NT2/D1 (cell line): ENCODE data around the gene CDK1.

Experiments
- DNase-seq: peaks from one replicate; pipeline ENCODE4 v3.0.0-alpha.2; 2011; ENCODE audit warnings: low read depth, low spot score
- H3K27me3 ChIP-seq: 2 replicates; pipeline ENCODE4 v1.6.0; 2011; ENCODE audit warnings: mild to moderate bottlenecking; ENCODE audit not compliant: insufficient read length, insufficient read depth
- H3K36me3 ChIP-seq: 2 replicates; pipeline ENCODE4 v1.6.1; 2011; ENCODE audit warnings: mild to moderate bottlenecking, low read length, mixed read lengths; ENCODE audit not compliant: insufficient read depth, insufficient read length
- H3K4me1 ChIP-seq: 2 replicates; pipeline ENCODE4 v1.5.1; 2011; ENCODE audit not compliant: insufficient read depth, insufficient read length
- H3K4me3 ChIP-seq: 2 replicates; pipeline ENCODE4 v1.5.1; 2011; ENCODE audit warnings: low read depth; ENCODE audit not compliant: insufficient read length
- H3K9ac ChIP-seq: 2 replicates; pipeline ENCODE4 v1.6.0; 2011; ENCODE audit warnings: low read depth; ENCODE audit not compliant: insufficient read length
- H3K9me3 ChIP-seq: 2 replicates; pipeline ENCODE4 v1.5.1; 2011; ENCODE audit warnings: mild to moderate bottlenecking, low read length; ENCODE audit not compliant: insufficient read depth
- SUZ12 ChIP-seq: IDR thresholded peaks from 2 replicates; pipeline ENCODE4 v1.6.1; 2011; ENCODE audit not compliant: insufficient read length, insufficient read depth; ENCODE audit errors: extremely low read depth
- YY1 ChIP-seq: IDR thresholded peaks from 2 replicates; pipeline ENCODE4 v1.6.1; 2011; ENCODE audit not compliant: insufficient read length, insufficient read depth
- ZNF274 ChIP-seq: IDR thresholded peaks from 2 replicates; pipeline ENCODE4 v1.6.1; 2011; ENCODE audit warnings: mild to moderate bottlenecking, low read depth, low read length

The CDK1 gene

DNA sequence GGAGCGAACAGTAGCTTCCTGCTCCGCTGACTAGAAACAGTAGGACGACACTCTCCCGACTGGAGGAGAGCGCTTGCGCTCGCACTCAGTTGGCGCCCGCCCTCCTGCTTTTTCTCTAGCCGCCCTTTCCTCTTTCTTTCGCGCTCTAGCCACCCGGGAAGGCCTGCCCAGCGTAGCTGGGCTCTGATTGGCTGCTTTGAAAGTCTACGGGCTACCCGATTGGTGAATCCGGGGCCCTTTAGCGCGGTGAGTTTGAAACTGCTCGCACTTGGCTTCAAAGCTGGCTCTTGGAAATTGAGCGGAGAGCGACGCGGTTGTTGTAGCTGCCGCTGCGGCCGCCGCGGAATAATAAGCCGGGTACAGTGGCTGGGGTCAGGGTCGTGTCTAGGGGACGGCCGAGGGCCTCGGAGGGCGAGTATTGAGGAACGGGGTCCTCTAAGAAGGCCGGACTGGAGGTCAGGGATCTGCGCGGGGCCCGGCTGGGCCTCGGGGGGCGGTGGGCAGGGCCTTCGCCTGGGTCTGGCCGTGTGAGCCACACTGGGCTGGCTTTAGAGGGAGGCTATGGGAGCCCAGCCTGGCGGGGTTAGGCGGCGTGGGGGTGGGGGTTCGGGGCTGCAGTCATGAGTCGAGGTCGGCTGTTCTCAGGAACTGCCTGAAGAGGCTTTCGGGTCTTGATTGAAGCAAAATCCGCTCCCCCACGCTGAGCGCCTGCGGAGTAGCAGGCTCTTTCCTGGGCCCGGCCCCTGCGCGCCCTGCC, at the start of gene CDK1:
TSS of gene CDK1 (plus strand) at position 265 of the 757 bp plus-strand sequence. CDS start 1,688 bp downstream, outside the sequence.
- peak within 1 kb of the TSS; percentile 74 for H3K4me3 ChIP-seq
- TF ChIP-seq ZNF274 (no peak), YY1 (no peak)
- H3K36me3 ChIP-seq = peaks cover 32% of the 10 kb centered on the region
- peak within 1 kb of the TSS; percentile 85 for H3K9ac ChIP-seq
- H3K4me1 ChIP-seq = no peaks in the 10 kb centered on the region
- no peaks in the 10 kb centered on the region for H3K9me3 ChIP-seq
- DNase-seq = peak; percentile 92
- H3K27me3 ChIP-seq = no peaks in the 10 kb centered on the region

GRCh38 chr10:60729106-60729505, 49.2 kb upstream of the CDK1 start:
- peaks cover 32% of the 10 kb centered on the region for H3K27me3 ChIP-seq
- no peak overlapping the region for H3K4me3 ChIP-seq
- H3K36me3 ChIP-seq = no peaks in the 10 kb centered on the region
- H3K9ac ChIP-seq = no peak overlapping the region
- H3K4me1 ChIP-seq = peaks cover 3% of the 10 kb centered on the region
- TF ChIP-seq YY1 = no peak
- no peak for TF ChIP-seq SUZ12
- TF ChIP-seq ZNF274 = no peak
- no peaks in the 10 kb centered on the region for H3K9me3 ChIP-seq
- DNase-seq = no peak

DNA sequence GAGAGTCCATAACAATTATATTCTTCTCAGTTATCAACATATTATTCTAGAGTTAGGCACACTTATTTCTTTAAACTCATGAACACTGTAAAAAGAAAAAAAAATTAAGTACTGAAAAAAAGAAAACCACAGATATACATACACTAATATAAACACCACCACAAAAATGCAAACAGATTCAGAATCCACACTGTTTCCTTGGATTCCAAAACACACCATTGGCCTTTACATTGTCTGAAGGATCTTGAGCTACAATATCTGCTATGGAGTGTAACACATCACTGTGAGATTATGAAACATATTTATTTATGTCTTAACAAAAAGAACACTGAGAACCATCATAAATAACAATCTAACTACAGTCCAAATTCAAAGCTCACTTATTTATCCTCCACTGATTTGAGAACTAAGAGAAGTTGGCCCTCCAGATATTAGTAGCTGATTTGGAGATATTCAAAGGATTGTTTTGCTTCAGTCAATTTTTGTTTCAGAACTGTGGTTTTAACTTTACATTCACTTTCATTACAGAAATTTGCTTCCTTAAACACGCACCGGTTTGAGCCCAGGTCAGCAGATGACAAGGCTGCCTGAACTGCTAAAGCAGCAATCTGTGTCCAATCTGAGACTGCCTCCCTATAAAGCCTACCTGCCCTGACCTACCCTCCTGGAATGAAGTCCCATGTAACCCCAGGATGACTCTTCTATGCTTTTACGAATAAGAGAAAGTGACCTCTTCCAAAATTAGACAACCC, 47.0 kb upstream of the CDK1 start:
- no peak for DNase-seq
- Histone ChIP-seq H3K4me3 (no peak overlapping the region), H3K36me3 (no peaks in the 10 kb centered on the region), H3K9me3 (no peaks in the 10 kb centered on the region), H3K9ac (no peak overlapping the region), H3K4me1 (peaks cover 3% of the 10 kb centered on the region), H3K27me3 (peaks cover 48% of the 10 kb centered on the region)
- TF ChIP-seq ZNF274 (no peak), SUZ12 (no peak), YY1 (no peak)

GRCh38 chr10:60732198-60732806, 46.0 kb upstream of the CDK1 start:
- no peak for DNase-seq
- H3K27me3 ChIP-seq = peaks cover 48% of the 10 kb centered on the region

GRCh38 chr10:60732807-60733516, 45.3 kb upstream of the CDK1 start:
- Histone ChIP-seq H3K9ac (peak overlapping the region; percentile 62), H3K27me3 (peaks cover 48% of the 10 kb centered on the region), H3K36me3 (no peaks in the 10 kb centered on the region), H3K9me3 (no peaks in the 10 kb centered on the region), H3K4me1 (peaks cover 3% of the 10 kb centered on the region), H3K4me3 (peak overlapping the region; percentile 52)
- TF ChIP-seq ZNF274 (no peak), SUZ12 (no peak), YY1 (no peak)
- DNase-seq = no peak

More at GRCh38 chr10:60732198-60732806, 46.0 kb upstream of the CDK1 start:
- Histone ChIP-seq H3K9ac (peak overlapping the region; percentile 53), H3K4me1 (peaks cover 3% of the 10 kb centered on the region), H3K36me3 (no peaks in the 10 kb centered on the region), H3K9me3 (no peaks in the 10 kb centered on the region), H3K4me3 (peak overlapping the region; percentile 52)
- TF ChIP-seq YY1 = no peak
- no peak for TF ChIP-seq SUZ12
- no peak for TF ChIP-seq ZNF274

DNA sequence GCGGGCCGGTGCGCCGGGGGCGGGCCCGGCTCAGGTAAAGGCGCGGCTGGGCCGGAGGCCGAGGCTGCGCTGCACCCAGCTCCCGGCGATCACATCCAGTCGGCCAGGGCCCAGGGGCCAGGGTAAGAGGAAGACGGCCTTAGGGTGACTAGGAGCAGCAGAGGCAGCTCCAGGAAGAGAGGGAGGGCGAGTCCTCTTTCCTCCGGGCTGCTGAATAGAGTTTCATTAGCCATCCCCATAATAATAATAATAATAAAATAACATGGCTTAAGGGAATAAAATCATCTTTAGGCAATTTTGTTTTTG, 44.8 kb upstream of the CDK1 start:
- Histone ChIP-seq H3K4me3 (peak overlapping the region; percentile 52), H3K27me3 (peaks cover 48% of the 10 kb centered on the region), H3K9ac (peak overlapping the region; percentile 62), H3K9me3 (no peaks in the 10 kb centered on the region), H3K4me1 (peaks cover 3% of the 10 kb centered on the region), H3K36me3 (no peaks in the 10 kb centered on the region)
- no peak for DNase-seq
- TF ChIP-seq ZNF274 (no peak), SUZ12 (no peak), YY1 (no peak)

- no peak overlapping the region for H3K4me3 ChIP-seq
- peaks cover 48% of the 10 kb centered on the region for H3K27me3 ChIP-seq
- no peaks in the 10 kb centered on the region for H3K36me3 ChIP-seq
Observed at GRCh38 chr10:60733826-60734225, 44.5 kb upstream of the CDK1 start.

More at GRCh38 chr10:60733826-60734225, 44.5 kb upstream of the CDK1 start:
- Histone ChIP-seq H3K4me1 (peaks cover 3% of the 10 kb centered on the region), H3K9ac (no peak overlapping the region), H3K9me3 (no peaks in the 10 kb centered on the region)
- DNase-seq = no peak
- no peak for TF ChIP-seq YY1
- no peak for TF ChIP-seq SUZ12
- no peak for TF ChIP-seq ZNF274
